Loucy (cell line): ENCODE measurements around the gene PPME1.

Experiments
- CTCF ChIP-seq: fragments of 200-600 bp; sonication (generic); conservative IDR thresholded peaks from 2 replicates; pipeline ENCODE4 v1.5.1; 2014; ENCODE audit warnings: mild to moderate bottlenecking, antibody characterized with exemption, low read length
- EZH2phosphoT487 ChIP-seq: fragments of 200-600 bp; IDR thresholded peaks from 2 replicates; pipeline ENCODE4 v1.6.1; 2018; ENCODE audit warnings: antibody characterized with exemption, mild to moderate bottlenecking, moderate library complexity, borderline replicate concordance

DNA sequence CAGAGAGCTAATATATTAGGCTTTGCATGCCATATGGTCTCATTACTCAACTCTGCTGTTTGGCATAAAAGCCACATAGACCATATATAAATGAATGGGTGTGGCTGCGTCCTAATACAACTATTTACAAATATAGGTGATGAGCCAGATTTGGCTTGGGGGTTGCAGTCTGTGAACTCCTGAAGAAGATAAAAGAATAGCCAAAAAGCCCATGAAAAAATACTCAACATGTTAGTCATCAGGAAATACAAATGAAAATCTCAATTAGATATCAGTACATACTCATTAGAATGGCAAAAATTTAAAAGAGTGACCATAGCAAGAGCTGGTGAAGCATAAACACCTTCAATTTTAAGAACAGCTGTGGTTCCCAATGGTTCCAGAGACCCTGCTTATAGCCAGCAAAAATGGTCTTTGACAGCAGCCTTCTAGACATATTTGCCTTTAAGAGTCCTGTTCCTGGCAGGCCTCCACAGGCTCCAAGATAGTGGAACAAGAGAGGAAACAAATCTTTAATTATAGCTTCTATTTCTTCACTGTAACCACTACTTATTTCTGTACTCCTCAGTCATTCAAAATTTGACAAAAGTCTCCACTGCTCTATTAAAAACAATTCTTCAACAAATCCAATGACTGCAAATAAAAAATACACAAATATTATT lies 16.3 kb upstream of the PPME1 start:
- TF ChIP-seq CTCF (no peak), EZH2phosphoT487 (no peak)
